Activated CD8-positive, alpha-beta memory T cell treated with anti-CD3 and anti-CD28 coated beads for 36 hours (primary cell): ENCODE results near the gene TPCN2. TPM values are rescaled to one million over a fixed set of nuclear protein-coding genes. Genes with fewer than 3 reads are reported as not detected.

Source experiments
- CTCF ChIA-PET: fragments of 350-600 bp; sonication (Branson Sonifier 250); formaldehyde crosslinking; loops from one replicate; lab custom pipeline; 2021; ENCODE audit warnings: antibody characterized with exemption; lab: Charles Lee
- POLR2A ChIA-PET: fragments of 350-600 bp; sonication (Branson Sonifier 250); formaldehyde crosslinking; loops from one replicate; lab custom pipeline; 2021; ENCODE audit warnings: antibody characterized with exemption; lab: Charles Lee
- total RNA-seq, 2 experiments: library from RNA; stranded (reverse); gene quantifications; one replicate each; pipeline ENCODE4 v1.2.3, GENCODE V29; 2021

Gene TPCN2
- total RNA-seq, 2 experiments from 2014 or later = 12.7 to 14.4 TPM

DNA sequence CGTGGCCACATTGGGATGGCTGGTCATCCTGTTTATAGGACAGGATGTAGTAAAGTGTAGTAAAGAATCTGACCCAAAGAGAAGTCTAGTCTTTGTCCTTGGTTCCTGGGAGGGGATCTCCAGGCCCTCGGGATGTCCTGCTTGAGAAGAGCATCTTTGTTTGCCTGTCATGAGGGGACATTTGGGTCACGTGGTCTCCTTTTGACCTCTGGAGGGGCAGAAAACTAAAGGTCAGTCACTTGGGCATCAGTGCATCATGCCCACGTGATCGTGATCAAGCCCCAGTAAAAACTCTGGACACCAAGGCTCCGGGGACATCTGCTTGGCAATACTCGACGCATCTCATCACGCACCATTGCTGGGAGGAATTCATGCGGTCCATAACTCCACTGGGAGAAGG, 116.1 kb downstream of the TPCN2 start:
- CTCF ChIA-PET = no interaction called here

DNA sequence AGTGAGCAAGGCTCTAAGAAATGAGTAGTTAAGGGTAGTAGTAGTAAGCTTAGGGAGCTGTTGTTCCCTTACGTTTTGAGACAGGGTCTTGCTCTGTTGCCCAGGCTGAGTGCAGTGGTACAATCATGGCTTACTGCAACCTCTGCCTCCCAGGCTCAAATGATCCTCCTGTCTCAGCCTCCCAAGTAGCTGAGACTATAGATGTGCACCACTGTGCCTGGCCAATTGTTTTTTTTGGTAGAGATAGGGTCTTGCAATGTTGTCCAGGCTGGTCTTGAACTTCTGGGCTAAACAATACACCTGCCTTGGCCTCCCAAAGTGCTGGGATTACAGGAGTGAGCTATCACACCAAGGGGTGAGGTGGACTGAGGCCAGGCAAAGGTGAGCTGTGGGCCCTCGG, 117.0 kb downstream of the TPCN2 start:
- ChIA-PET CTCF (no interaction called here), POLR2A (no interaction called here)

More for the DNA sequence above, 116.1 kb downstream of the TPCN2 start:
- POLR2A ChIA-PET = no interaction called here

DNA sequence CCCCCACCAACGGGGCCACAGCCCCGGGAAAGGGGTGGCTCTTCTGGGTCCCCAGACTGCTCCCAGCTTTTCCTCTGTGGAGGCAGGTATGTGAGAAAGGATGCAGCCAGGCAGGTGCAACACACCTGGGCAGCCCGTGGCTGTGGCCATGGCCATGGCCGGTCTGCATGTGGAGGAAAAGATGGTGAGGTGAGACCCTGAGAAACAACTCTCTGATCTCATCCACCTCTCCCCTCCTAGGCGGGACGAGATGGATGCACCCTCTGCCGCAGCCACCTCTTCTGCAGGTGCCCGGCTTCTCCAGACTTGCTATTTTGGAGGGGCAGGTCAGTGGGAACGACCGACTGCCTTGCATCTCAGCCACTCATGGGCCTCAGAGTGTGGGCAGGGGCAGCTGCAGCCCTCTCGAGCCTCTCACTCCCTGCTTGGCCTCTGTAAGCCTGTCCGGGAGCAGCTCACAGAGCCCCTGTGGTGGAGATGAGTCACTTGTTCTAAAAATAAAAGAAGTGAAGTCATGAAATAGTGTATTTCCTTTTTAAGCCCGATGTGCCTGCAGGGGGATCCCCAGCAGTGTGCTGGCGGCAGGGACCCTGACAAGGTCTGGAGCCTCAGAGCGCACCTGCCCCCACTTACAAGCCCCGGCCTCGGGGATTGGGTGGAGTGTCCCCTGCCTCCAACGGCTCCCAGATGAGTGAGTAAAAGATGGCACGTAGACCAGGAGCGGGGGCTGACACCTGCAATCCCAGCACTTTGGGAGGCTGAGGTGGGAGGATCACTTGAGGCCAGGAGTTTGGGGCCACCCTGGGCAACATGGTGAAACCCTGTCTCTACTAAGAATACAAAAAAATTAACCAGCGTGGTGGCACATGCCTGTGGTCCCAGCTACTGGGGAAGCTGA, 117.7 kb downstream of the TPCN2 start:
- POLR2A ChIA-PET = no interaction called here
- CTCF ChIA-PET = no interaction called here

DNA sequence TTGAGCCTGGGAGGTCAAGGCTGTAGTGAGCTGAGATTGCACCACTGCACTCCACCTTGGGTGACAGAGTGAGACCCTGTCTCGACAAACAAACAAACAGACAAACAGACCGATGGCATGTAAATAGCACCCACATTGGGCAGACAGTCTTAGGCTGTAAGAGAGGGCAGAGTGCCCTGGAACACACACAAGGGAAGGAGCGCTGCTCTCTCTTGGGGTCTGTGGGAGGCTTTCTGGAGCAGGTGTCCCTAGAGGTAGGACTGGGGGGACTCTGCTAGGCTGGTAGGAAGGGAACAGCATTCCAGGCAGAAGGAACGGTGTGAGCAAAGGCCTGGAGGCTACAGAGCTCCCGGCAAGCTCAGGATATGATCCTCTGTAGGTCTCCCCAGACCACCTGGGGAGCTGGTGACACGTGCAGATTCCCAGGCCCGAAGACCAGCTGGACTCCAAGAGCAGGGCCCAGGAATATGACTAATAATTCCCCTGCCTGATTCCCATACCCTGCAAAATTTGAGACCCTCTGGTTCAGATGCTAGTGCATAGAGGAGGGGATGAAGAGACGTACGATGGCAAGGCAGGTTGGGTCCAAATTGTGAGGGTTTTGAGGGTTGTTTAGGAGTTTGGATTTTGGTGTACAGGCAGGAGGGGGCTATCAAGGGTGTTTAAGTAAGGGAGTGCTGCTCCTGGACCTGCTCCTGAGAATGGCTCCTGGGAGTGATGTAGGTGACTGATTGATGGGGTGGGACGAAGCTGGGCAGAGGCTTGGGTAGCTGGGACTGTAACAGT, 118.6 kb downstream of the TPCN2 start:
- ChIA-PET POLR2A (no interaction called here), CTCF (no interaction called here)

DNA sequence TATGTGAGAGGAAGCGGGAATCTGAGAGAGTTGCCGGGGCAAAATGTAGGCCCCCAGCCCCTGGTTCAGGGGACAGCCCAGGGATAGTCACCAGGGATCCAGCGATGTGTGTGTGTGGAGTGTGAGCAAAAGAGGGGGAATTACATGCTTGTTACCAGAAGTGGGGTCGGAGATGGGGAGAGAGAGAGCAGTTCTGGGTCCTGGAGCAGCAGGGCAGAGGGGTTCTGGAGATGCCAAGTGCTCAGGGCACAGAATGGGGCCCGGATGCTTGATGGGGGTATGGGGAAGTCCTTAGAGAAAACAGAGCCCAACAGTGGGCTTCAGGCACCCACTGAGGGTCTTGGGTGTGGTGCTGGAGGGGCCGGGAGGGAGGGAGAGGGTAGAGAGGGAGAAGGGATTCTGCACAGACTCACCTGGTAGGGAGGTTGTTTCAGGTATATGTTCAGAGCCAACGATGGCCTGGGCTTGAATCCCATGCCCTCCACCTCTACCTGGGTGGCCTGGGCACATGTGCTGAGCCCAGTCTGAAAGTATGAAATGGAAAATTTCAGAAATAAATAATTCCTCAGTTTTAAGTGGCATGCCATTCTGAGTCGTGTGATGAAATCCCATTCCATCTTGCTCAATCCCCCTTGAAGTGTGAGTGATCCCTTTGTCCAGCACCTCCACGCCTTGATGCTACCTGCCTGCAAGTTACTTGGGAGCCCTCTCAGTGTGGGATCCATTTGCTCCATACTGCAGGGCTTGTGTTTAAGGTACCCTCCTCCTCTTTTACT, 119.4 kb downstream of the TPCN2 start:
- ChIA-PET POLR2A (no interaction called here), CTCF (no interaction called here)

DNA sequence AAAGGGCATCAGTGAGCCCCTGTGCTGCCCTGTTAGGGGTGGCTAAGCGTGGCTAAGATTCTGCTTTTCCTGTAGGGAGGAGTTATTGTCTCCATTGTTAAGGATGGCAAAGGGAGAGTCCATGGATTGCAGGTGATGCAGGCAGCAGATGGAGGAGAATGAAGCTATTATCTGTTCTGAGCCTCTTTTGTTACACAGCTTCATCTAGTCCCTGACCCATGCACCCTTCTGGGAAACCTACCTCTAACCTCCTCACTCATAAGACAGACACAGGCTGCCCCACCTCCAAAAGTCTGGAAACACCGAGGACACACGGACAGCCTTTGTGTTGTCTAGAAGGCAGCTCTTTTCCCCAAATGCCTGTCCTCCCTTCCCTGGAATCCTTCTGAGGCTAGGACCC, 120.7 kb downstream of the TPCN2 start:
- ChIA-PET POLR2A (no interaction called here), CTCF (no interaction called here)

DNA sequence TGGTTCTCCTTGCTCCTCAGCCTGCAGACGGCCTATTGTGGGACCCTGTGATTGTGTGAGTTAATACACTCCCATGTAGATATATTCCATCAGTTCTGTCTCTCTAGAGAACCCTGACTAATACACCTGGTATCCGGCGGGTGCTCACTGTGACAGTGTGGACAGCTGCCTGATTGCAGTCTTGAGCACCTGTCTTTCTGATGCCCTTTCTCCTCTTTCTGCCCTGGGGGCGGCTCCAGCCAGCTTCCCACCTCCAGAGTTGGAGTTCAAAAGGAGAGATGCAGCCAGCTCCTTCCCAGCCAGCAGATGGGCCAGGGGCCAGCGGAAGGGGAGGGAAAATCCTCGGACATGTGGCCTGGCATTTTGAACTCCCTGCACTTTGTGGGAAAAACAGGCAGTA, 122.0 kb downstream of the TPCN2 start:
- CTCF ChIA-PET = no interaction called here
- POLR2A ChIA-PET = no interaction called here

DNA sequence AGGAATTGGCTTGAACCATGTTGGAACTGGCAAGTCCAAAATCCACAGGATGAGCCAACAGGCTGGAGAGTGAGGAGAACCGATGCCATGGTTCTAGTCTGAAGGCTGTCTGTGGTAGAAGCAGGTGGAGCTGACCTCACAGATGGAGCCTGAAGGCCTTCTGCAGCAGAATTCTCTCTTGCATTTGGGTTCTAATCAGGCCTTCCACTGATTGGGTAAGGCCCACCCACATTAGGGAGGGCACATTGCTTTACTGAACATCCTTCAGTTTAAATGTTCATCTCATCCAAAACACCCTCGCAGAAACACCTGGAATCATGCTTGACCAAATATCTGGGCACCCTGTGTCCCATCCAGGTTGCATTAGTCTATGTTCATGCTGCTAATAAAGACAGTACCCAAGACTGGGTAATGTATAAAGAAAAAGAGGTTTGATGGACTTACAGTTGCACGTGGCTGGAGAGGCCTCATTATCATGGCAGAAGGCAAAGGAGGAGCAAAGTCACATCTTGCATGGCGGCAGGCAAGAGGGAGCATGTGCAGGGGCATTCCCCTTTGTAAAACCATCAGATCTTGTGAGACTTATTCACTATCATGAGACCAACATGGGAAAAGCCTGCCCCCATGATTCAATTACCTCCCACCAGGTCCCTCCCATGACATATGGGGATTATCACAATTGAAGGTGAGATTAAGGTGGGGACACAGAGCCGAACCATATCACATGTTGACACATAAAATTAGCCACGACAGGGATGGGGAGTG, 122.9 kb downstream of the TPCN2 start:
- POLR2A ChIA-PET = no interaction called here
- CTCF ChIA-PET = no interaction called here

DNA sequence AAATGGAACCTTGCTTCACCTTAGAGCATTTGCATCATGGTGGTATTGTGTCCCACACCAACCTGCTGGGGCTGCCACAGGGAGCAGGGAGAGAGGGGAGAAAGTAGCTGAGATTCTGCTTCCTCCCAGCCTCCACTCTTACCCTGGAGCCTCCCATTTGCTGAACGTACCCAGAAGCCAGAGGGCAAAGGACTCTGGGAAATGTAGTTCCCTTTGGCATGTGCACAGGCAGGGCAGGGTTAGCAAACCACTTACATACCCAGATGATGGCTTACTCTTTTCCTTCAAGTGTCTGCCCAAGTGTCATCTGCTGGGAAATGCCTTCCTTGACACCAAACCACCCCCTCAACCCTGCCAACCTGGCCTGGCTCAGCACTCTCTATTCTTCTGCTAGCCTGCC, 123.9 kb downstream of the TPCN2 start:
- ChIA-PET POLR2A (no interaction called here), CTCF (no interaction called here)

DNA sequence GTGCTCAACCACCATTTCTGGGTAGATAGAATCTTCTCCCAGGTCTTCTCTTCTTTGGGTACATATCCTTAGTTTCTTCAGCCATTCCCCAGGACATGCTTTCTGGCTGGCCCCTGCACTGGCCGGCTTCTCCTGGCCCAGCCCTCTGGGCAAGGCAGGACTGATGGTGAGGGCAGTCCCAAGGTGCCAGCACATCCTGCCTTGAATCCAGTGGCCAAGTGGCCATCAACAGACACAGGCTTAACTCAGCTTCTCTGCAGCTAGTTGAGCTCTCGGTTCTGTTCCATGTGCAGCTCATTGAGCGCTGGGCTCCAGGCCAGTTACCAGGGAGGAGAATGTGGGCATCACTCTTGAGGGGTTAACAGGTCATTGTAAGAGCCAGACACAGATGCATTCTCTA, 124.6 kb downstream of the TPCN2 start:
- CTCF ChIA-PET = no interaction called here
- POLR2A ChIA-PET = no interaction called here

DNA sequence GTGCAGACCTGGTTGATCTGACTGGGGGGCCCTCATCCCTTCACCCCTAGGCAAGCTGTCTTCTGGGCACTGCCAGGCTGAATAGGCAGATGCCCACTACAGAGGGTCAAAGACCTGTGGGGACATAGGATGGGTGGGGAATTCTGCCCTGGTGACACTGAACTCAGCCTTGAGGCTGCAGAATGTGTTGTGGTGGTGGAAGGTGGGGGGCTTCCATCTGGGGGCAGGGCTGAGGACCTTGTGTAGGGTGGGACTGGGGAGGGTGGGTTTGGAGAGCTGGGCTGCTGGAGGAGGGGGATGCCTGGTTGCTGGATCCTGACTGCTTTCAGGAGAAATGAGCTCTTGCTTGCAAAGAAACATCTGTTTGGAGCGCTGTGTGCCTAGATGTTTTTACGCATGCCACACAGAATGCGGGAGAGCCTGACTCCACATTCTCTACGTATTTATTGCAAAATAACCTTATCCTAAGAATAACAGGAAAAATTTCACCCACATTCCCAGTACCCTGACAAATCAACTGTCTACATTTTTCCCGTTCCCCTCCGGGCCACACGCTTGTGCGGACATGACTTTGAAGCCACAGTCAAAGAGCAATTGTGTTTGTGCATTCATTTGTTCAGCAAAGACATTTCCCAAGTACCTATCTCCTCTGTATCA, 125.3 kb downstream of the TPCN2 start:
- ChIA-PET POLR2A (no interaction called here), CTCF (no interaction called here)

DNA sequence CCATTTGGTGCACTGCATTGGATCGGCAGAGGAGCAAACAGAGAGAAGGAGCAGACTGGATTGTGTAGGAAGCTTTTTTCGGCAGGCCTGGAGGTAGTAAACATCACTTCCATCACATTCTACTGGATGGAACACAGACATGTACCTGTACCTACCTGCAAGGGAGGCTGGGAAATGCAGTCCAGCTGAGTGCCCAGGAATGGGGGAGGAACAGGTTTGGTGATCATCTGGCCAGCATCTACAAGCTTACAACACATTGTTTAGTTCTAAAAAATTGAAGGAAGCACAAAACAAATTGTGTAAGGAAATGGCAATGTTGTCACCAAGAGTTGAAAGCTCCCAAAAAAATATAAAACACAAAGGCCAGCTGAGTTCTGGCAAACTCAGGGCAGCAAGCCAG, 126.1 kb downstream of the TPCN2 start:
- ChIA-PET POLR2A (no interaction called here), CTCF (interaction anchor here (0.7 kb wide), 1 partner anchor 12 kb away, joined by 3 read pairs; no protein-coding TSS in a partner anchor)

DNA sequence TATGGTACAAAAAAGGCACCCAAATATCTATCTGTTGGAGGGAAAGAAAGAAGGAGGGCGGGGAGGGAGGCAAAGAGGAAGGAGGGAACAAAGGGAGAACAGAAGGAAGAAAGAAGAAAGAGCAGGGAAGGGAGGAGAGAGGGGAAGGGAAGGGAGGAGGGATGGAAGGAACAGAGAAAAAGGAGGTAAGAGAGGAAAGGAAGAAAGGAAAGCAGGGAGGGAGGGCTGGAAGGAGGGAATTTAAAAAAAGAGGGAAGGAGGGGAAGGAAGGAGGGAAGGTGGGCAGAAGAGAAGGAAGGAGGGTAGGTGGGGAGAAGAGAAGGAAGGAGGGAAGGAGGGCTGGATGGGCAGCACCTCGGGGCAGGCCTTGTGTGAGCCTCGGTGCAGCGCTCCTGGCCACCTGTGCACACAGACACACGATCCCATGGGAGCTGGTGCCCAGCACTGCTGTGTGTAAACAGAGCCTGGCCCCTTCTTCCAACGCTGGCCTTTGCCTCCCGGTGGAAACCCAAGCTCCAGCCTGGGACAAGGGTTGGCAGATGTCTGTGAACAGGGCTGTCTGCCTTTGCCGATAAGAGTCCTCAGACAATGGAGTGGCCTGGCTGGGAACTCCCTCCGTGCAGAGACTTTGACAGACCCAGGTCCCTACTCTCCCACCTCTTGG, 130.2 kb downstream of the TPCN2 start:
- ChIA-PET POLR2A (no interaction called here), CTCF (no interaction called here)

DNA sequence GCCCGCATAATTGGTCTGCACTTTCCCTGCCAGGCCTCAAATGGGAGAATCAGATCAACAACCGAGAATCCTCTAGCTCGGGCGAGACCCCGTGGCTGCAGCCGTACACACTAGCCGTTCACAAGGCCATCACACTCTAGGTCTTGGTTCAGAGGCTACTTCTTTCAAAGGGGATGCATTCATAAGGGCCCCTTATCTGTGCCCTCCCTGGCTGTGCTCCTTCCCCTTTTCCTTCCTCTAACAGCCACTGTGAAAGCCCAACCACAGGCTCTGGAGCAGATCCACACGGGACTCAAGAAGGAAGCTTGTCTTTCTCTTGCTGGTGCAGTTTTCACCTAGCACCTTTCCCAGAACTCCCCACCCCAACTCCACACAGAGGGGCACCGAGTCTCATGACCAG, 131.5 kb downstream of the TPCN2 start:
- CTCF ChIA-PET = no interaction called here
- POLR2A ChIA-PET = no interaction called here

DNA sequence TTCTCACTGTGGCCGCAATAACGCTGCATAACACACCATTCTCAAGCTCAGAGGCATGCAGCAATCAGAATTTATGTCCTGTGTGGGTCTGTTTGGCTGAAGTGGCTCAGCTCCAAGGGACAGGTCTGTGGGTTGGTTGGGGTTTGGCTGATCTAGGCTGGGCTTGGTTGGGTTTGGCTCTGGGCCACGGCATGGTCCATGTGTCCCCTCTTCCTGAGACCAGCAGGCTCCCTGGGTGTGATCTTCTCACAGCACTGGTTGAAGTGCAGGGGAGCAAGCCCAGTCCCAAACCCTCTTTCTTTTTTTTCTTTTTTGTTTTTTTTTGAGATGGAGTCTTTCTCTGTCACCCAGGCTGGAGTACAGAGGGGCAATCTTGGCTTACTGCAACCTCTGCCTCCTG, 132.0 kb downstream of the TPCN2 start:
- CTCF ChIA-PET = no interaction called here
- POLR2A ChIA-PET = no interaction called here

DNA sequence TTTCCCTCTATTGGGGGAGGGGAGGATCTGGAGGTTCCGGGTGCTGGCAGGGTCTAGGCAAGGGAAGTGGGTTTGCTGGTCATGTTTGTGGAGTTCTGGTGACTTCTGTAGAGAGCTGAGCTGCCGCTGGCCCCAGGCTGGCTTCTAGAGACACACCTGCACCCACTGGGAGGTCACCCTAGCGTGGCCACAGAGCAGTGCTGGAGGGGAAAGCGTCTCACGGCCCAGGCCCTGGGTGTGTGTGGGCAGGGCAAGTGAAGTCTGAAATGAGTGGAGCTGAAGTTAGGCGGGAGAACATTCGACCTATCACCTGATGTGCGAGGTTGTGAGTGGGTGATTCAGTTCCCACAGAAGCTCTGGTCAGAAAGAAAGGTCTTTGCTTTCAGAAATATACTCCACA, 134.9 kb downstream of the TPCN2 start:
- POLR2A ChIA-PET = no interaction called here
- CTCF ChIA-PET = no interaction called here
